Motor neuron (in vitro differentiated cells): ENCODE data around the gene CHPF. TPM values are rescaled to one million over a fixed set of nuclear protein-coding genes. Genes with fewer than 3 reads are reported as not detected.

Source experiments
- ATAC-seq, 8 experiments: fragments of 200-7000 bp; cut with Tn5 transposase; replicated peaks in 6 of 8; 2 replicates each; pipeline ENCODE4 v1.8.0; 2021; ENCODE audit warnings: mild to moderate bottlenecking in 8 of 8, moderate library complexity in 8 of 8
- H3K27ac ChIP-seq, 2 donors: fragments of 250-450 bp; sonication (Bioruptor Pico); 2 replicates each; pipeline ENCODE4 v1.9.0; 2021; ENCODE audit warnings: antibody characterized with exemption in 2 of 2, mild to moderate bottlenecking in 2 of 2, moderate library complexity in 1 of 2
- H3K4me1 ChIP-seq, 2 donors: fragments of 250-450 bp; sonication (Bioruptor Pico); replicated peaks in 1 of 2; 2 replicates each; pipeline ENCODE4 v1.6.1; 2021; ENCODE audit warnings: antibody characterized with exemption in 2 of 2, mild to moderate bottlenecking in 2 of 2, moderate library complexity in 1 of 2
- H3K4me3 ChIP-seq, 5 donors: fragments of 250-450 bp; sonication (Bioruptor Pico); 2 replicates each; pipeline ENCODE4 v1.9.0; 2021; ENCODE audit warnings: antibody characterized with exemption in 5 of 5, mild to moderate bottlenecking in 5 of 5, moderate library complexity in 4 of 5
- WGBS, 10 experiments: fragments of 450-650 bp; shearing (Covaris generic); methylation state at CpG; one replicate each; pipeline ENCODE4 v1.0.0; 2022; 5-methylcytosine and 5-hydroxymethylcytosine counted together
- in situ Hi-C, 9 experiments: fragments of 400-800 bp; cut with MboI; loops; one replicate each; pipeline ENCODE4 v1.15.0; 2021; ENCODE audit warnings: low sequenced_read_pairs in 9 of 9, low pct_unique_long_range_greater_than_20kb in 2 of 9; ENCODE audit not compliant: unreplicated experiment in 9 of 9
- total RNA-seq, 8 experiments: library from RNA; unstranded; fragments of 300-600 nt; gene quantifications; 2 replicates each; pipeline versions ENCODE4 v1.2.3 to v1.2.4, GENCODE V29; 2022

Gene CHPF
- total RNA-seq, 8 experiments from 2014 or later: 20.9 to 164 (median 56.8) TPM

DNA sequence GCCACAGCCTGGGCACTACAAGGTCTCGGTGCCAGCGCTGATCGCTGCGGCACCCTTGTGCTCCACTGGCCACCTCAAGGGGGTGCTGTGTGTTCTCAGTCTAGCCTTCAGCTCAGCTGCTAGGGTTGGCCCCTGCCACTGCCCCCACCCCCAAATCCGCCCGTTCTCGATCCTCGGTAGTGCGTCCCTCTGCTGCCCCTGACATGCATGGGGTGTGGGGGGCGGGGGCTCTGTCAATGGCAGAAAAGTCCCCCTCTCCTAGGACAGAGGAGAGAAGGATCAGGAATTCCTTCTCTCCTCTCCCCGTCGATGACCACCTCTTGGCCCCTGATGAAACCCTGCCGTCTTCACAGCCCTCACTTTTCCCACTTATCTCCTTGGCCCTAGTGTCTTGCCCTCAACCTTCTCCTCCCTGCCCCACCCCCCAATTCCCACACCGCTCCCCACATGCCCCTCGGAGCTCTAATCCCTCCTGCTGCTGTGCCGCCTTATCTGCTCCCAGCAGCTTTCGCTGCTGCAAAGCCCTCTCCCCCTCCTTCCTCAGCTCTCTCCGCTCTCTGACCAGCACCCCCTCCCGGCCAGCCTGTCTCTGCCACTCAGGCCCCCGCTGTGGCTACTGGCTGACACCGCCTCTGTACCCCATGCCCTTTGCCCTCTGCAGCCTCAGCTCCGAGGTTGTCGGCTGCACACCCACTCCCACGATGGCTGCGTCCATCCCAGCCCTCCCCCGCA lies 33.7 kb downstream of the CHPF start:
- peaks cover 88% of the 10 kb centered on the region in 2 donors for H3K4me1 ChIP-seq
- WGBS, 10 experiments: 0 to 60% methylated on average over 1 of the region's 26 CpGs; no CpG with 5 or more reads in 8 of the 10 experiments
- H3K27ac ChIP-seq: peak overlapping the region; percentile 85 to 88
- peak overlapping the region in 3 of 5 donors; percentile 2 to 7 (median 5) for H3K4me3 ChIP-seq
- in situ Hi-C loops: loop anchor here in 1 of 9 experiments (25.0 kb wide), 1 partner anchor 98 kb away; the partner anchor contains the start of gene DES
- peak; percentile 37 to 89 (median 53) for ATAC-seq

DNA sequence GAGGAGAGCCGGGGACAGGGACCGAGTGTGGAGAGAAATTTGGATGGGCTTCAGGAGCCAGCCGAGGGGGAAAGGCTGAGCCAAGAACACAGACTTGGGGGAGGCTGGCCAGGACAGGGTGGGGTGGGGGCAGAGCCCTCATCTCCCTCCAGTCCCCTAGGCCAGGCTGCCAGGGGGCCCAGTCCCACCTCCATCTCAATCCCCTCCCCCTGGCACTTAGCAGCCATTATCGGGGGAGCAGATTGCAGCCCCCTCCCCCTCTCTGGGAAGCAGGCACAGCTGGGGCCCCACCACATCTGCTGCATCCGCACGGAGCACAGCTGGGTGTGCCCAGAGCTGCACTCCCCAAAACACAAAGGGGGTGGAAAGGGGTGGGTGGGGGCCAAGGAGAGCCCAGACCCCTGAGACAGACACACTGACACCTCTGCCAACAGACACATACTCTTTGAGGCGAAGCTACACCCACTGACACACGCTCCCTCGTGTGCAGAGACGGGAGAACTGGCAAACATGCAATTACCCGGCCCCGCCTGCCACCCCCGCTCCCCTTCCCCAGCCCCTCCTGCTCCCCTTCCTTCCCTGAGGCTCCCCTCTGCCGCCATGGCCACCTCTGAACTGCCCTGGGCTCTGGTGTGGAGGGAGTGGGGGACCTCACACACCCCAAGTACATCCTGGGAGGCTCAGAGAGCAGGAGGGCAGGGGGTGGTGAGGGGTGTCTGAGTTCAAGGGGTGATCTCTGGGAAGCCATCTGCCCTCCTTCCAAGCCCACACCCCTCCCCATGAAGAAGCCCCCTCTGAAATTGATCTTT lies 34.4 kb downstream of the CHPF start:
- in situ Hi-C loops: loop anchor here in 1 of 9 experiments (25.0 kb wide), 1 partner anchor 97 kb away; the partner anchor contains the start of gene DES
- H3K4me1 ChIP-seq: peaks cover 81% of the 10 kb centered on the region in 2 donors

DNA sequence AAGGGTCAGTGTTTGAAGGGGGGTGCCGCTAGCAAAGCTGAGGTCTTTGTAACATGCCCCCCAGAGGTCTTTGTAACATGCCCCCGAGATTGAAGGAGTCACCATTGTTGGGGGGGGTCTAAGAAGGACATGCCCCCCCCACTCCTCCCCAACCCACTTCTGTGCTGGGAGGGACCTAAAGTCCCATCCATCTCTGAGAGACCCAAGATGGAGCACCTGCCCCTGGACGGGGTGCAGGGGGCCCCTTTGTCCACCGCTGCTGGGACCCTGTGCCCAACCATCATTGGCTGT lies 35.2 kb downstream of the CHPF start:
- no peak for ATAC-seq
- in situ Hi-C loops: loop anchor here in 1 of 9 experiments (25.0 kb wide), 1 partner anchor 96 kb away; the partner anchor contains the start of gene DES
- Histone ChIP-seq H3K4me1 (peaks cover 73 to 77% of the 10 kb centered on the region in 2 donors), H3K27ac (peak overlapping the region; percentile 6 to 88), H3K4me3 (no peak overlapping the region)
- no CpG with 5 or more reads among the region's 4 CpGs for WGBS, 10 experiments

More for the DNA sequence above, 34.4 kb downstream of the CHPF start:
- Histone ChIP-seq H3K4me3 (no peak overlapping the region), H3K27ac (peak overlapping the region; percentile 85 to 88)
- 7% methylated on average over 3 of the region's 14 CpGs; no CpG with 5 or more reads in 9 of the 10 experiments for WGBS, 10 experiments
- ATAC-seq: peak in 3 of 8 experiments; percentile 23 to 31 (median 29)

DNA sequence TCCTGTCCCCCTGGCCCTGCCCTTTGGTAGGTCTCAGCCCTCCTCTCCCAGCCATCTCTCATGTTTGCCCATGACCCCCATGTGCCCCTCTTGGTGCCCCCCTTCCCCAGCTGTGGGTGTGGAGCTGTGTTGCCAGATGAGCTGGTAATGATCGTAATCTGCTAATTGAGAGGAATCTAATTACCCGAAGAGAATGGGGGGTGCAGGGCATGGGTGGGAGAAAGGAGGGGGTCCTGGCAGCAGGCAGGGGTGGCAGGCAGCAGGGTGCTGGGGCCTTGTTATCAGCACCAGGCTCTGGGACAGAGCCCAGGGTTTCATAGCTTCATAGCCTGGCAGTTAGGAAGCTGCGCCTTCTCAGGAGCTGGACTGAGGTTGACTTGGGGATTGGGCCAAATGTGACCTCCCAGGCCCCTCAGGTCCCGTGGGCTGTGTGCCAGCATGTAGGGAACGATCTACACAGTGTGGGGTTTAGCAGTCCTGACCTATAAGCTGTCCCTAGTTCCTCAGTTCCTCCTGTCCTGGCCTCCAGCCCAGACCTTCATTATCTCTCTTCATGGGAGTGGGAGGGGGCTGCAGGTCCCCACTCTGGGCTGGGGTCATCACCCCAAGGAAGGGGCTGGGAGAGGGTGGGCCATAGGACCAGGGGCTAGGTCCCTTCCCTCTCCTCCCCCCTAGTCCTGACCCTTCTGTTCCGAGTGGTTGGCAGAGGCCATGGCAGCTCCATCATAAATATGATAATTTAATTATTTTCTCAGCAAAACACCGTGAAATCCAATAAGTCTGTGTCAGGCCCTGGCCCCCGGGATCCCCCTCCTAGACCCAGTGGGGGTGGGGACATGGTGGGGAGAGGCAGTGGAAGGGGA lies 35.8 kb downstream of the CHPF start:
- Histone ChIP-seq H3K4me1 (peaks cover 67 to 73% of the 10 kb centered on the region in 2 donors), H3K4me3 (no peak overlapping the region), H3K27ac (peak overlapping the region; percentile 87 to 88)
- in situ Hi-C loops: loop anchor here in 1 of 9 experiments (25.0 kb wide), 1 partner anchor 96 kb away; the partner anchor contains the start of gene DES
- WGBS, 10 experiments: 40 to 80% methylated on average over 1 of the region's 8 CpGs; no CpG with 5 or more reads in 8 of the 10 experiments
- no peak for ATAC-seq

- in situ Hi-C loops: loop anchor here in 1 of 9 experiments (25.0 kb wide), 1 partner anchor 95 kb away; the partner anchor contains the start of gene DES
- Histone ChIP-seq H3K4me1 (peaks cover 64 to 73% of the 10 kb centered on the region in 2 donors), H3K27ac (peak overlapping the region; percentile 87 to 88), H3K4me3 (no peak overlapping the region)
- WGBS, 10 experiments: 0 to 20% (median 0%) methylated on average over 1 to 2 of the region's 17 CpGs; no CpG with 5 or more reads in 7 of the 10 experiments
- peak in 6 of 8 experiments; percentile 3 to 43 (median 22) for ATAC-seq
These were observed 36.6 kb downstream of the CHPF start for GRCh38 chr2:219506802-219507526.

DNA sequence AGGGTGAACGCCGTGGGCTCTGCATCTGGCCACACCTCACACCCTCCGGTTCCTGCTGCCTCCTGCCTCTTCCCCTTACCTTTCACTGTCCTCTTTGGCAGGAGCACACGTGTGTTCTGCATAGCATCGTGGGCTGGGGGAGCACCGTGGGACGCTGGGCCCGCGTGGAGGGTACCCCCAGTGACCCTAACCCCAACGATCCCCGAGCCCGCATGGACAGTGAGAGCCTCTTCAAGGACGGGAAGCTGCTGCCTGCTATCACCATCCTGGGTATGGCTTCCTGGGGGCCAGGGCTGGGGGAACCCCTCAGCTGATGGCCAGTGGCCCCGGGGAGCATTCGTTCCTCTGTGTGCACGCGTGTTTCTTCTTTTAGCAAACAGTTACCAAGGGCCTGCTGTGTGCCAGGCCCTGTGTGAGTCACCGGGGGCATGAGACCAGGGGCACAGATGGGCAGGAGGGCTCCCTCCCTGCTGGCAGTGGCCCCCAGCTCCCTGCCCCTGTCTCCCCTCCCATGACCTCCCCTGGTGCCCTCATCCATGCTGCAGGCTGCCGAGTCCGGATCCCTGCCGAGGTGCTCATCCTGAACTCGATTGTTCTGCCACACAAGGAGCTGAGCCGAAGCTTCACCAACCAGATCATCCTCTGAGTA lies 37.3 kb downstream of the CHPF start:
- H3K4me1 ChIP-seq: peaks cover 58 to 68% of the 10 kb centered on the region in 2 donors
- H3K4me3 ChIP-seq: no peak overlapping the region
- ATAC-seq: no peak
- peak overlapping the region; percentile 87 to 88 for H3K27ac ChIP-seq
- WGBS, 10 experiments: no CpG with 5 or more reads among the region's 23 CpGs
- in situ Hi-C loops: loop anchor here in 1 of 9 experiments (25.0 kb wide), 1 partner anchor 94 kb away; the partner anchor contains the start of gene DES

- H3K4me3 ChIP-seq: no peak overlapping the region
- no peak for ATAC-seq
- no peak overlapping the region for H3K27ac ChIP-seq
- H3K4me1 ChIP-seq: peaks cover 51 to 63% of the 10 kb centered on the region in 2 donors
- in situ Hi-C loops: loop anchor here in 1 of 9 experiments (25.0 kb wide), 1 partner anchor 93 kb away; the partner anchor contains the start of gene DES
- WGBS, 10 experiments: 70 to 100% (median 86%) methylated on average over 1 to 5 of the region's 9 CpGs; no CpG with 5 or more reads in 5 of the 10 experiments
These were observed 38.0 kb downstream of the CHPF start for GRCh38 chr2:219505585-219505984.

GRCh38 chr2:219502618-219503017 lies 41.0 kb downstream of the CHPF start:
- H3K4me3 ChIP-seq: no peak overlapping the region
- peaks cover 33 to 56% of the 10 kb centered on the region in 2 donors for H3K4me1 ChIP-seq
- H3K27ac ChIP-seq: peak overlapping the region in 1 of 2 donors; percentile 35
- in situ Hi-C loops: loop anchor here in 1 of 9 experiments (25.0 kb wide), 1 partner anchor 90 kb away; the partner anchor contains the start of gene DES
- no peak for ATAC-seq

- WGBS, 10 experiments: 90 to 100% (median 91%) methylated on average over 2 to 12 of the region's 14 CpGs; no CpG with 5 or more reads in 6 of the 10 experiments
- no peak for ATAC-seq
- peak overlapping the region; percentile 4 to 35 for H3K27ac ChIP-seq
- peaks cover 32 to 56% of the 10 kb centered on the region in 2 donors for H3K4me1 ChIP-seq
- in situ Hi-C loops: loop anchor here in 1 of 9 experiments (25.0 kb wide), 1 partner anchor 90 kb away; the partner anchor contains the start of gene DES
- H3K4me3 ChIP-seq: no peak overlapping the region
These were observed 41.8 kb downstream of the CHPF start for GRCh38 chr2:219501849-219502248.

DNA sequence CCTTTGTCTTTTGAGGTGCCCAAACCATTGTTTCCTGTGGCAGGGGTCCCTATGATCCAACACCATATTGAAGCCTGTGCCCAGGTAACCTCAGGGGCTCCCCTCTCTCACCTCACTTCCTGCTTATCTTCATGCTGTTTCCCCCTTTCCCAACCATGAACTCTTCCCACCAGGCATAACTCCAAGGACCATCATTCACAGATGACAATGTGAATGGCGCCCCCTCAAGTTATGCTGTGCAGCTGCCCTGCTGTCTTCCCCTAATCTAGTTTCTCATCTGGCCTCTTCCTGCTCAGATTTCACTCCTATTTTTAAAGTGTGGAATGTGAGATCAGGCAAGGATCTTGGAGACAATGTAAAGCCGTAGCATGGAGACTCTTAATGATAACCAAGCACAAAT lies 43.5 kb downstream of the CHPF start:
- in situ Hi-C loops: loop anchor here in 1 of 9 experiments (25.0 kb wide), 1 partner anchor 88 kb away; the partner anchor contains the start of gene DES
- 50 to 100% (median 96%) methylated on average over 1 to 2 of the region's 2 CpGs; no CpG with 5 or more reads in 2 of the 10 experiments for whole genome bisulfite sequencing, 10 experiments
- ATAC-seq: no peak
- no peak overlapping the region for H3K27ac ChIP-seq
- H3K4me1 ChIP-seq: peaks cover 41 to 62% of the 10 kb centered on the region in 2 donors
- H3K4me3 ChIP-seq: no peak overlapping the region

DNA sequence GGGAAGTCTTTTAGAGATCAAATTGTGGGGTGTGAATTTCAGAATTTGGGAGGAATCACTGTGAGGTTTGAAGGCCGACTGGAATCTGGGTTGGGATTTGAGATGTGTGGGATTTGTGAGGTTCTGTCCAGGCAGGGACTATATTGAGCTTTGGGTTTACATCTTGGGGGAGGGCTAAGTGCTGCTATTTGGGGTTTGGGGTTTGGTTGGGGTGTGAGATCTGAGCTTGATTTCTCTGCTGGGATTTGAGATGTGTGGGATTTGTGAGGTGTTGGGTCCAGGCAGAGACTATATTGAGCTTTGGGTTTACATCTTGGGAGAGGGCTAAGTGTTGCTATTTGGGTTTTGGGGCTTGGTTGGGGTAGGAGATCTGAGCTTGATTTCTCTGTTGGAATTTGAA lies 44.1 kb downstream of the CHPF start:
- Histone ChIP-seq H3K4me3 (peak overlapping the region; percentile 46 to 70 (median 54)), H3K27ac (peak overlapping the region; percentile 89 to 94), H3K4me1 (peaks cover 46 to 68% of the 10 kb centered on the region in 2 donors)
- 33 to 80% (median 50%) methylated on average over 1 of the region's 1 CpG; no CpG with 5 or more reads in 7 of the 10 experiments for WGBS, 10 experiments
- in situ Hi-C loops: no loop called here
- ATAC-seq: no peak
